ENCODE results near the gene FTCDNL1. TPM values are rescaled to one million over a fixed set of nuclear protein-coding genes. Genes with fewer than 3 reads are reported as not detected.

FTCDNL1 gene
- polyA plus RNA-seq, 3 donors = 2.4 to 7.3 (median 4.1) TPM

GRCh38 chr2:199762963-199763362 lies 88.0 kb downstream of the FTCDNL1 start:
- H3K9ac ChIP-seq (ENCODE audit: insufficient read depth, low read length, poor library complexity, severe bottlenecking) = no peak overlapping the region
- no peaks in the 10 kb centered on the region for H3K27me3 ChIP-seq (ENCODE audit: control insufficient read depth in 2 of 2, insufficient read depth in 2 of 2, low read length in 2 of 2)
- DNase-seq = no peak
- intact Hi-C loops (cut with micrococcal nuclease) = no loop called here
- no peak overlapping the region for H3K4me3 Mint-ChIP-seq
- no peak overlapping the region for H3K4me2 ChIP-seq (replicated peaks; ENCODE audit: extremely low read depth, low read length, poor library complexity, severe bottlenecking)
- WGBS (ENCODE audit: insufficient coverage) = 100% methylated on average over 2 of the region's 4 CpGs
- H3K9me3 Mint-ChIP-seq = no peaks in the 10 kb centered on the region
- H3K4me1 ChIP-seq (ENCODE audit: control insufficient read depth in 1 of 2, insufficient read depth in 2 of 2, low read length in 2 of 2) = no peaks in the 10 kb centered on the region
- H4K20me1 ChIP-seq (ENCODE audit: insufficient read depth, low read length) = no peaks in the 10 kb centered on the region
- H3K79me2 ChIP-seq (ENCODE audit: insufficient read depth, low read length) = no peaks in the 10 kb centered on the region
- H3K36me3 ChIP-seq (replicated peaks in 1 of 2; ENCODE audit: control insufficient read depth in 1 of 2, insufficient read depth in 2 of 2, low read length in 2 of 2) = no peaks in the 10 kb centered on the region
- no peaks in the 10 kb centered on the region for H3K9me3 ChIP-seq (replicated peaks in 1 of 2; ENCODE audit: control insufficient read depth in 1 of 2, insufficient read depth in 1 of 2, low read length in 2 of 2)
- no peaks in the 10 kb centered on the region for H3K36me3 Mint-ChIP-seq
- H3K4me1 Mint-ChIP-seq = peaks cover 6% of the 10 kb centered on the region
- no peak overlapping the region for H2AFZ ChIP-seq (ENCODE audit: insufficient read depth, low read depth, low read length, poor library complexity, severe bottlenecking)
- no peaks in the 10 kb centered on the region for H3K27me3 Mint-ChIP-seq (ENCODE audit: low read depth in 3 of 3)
- no peak overlapping the region for H3K27ac Mint-ChIP-seq
- TF ChIP-seq CTCF (IDR thresholded peaks at IDR 0.05) = no peak
- no peak overlapping the region for H3K4me3 ChIP-seq (replicated peaks in 1 of 3; ENCODE audit: low read depth in 2 of 3, low read length in 3 of 3)
- no peak overlapping the region for H3K27ac ChIP-seq (ENCODE audit: low read depth in 1 of 2, low read length in 2 of 2)

- no peaks in the 10 kb centered on the region for H3K79me2 ChIP-seq (ENCODE audit: insufficient read depth, low read length)
- H3K4me1 ChIP-seq (ENCODE audit: control insufficient read depth in 1 of 2, insufficient read depth in 2 of 2, low read length in 2 of 2) = peaks cover 3 to 8% of the 10 kb centered on the region in 2 donors
- H3K9ac ChIP-seq (ENCODE audit: insufficient read depth, low read length, poor library complexity, severe bottlenecking) = no peak overlapping the region
- DNase-seq = no peak
- H4K20me1 ChIP-seq (ENCODE audit: insufficient read depth, low read length) = no peaks in the 10 kb centered on the region
- no peak for TF ChIP-seq CTCF (IDR thresholded peaks at IDR 0.05)
- peaks cover 0 to 2% (median 0%) of the 10 kb centered on the region in 3 donors for H3K27me3 Mint-ChIP-seq (ENCODE audit: low read depth in 3 of 3)
- peaks cover 0 to 2% (median 0%) of the 10 kb centered on the region in 7 donors for H3K9me3 Mint-ChIP-seq
- no CpG with 5 or more reads among the region's 3 CpGs for WGBS (ENCODE audit: insufficient coverage)
- H3K4me1 Mint-ChIP-seq = peaks cover 9% of the 10 kb centered on the region
- H3K4me3 ChIP-seq (replicated peaks in 1 of 3; ENCODE audit: low read depth in 2 of 3, low read length in 3 of 3) = no peak overlapping the region
- H3K9me3 ChIP-seq (replicated peaks in 1 of 2; ENCODE audit: control insufficient read depth in 1 of 2, insufficient read depth in 1 of 2, low read length in 2 of 2) = no peaks in the 10 kb centered on the region
- H3K4me3 Mint-ChIP-seq = no peak overlapping the region
- H3K4me2 ChIP-seq (replicated peaks; ENCODE audit: extremely low read depth, low read length, poor library complexity, severe bottlenecking) = no peak overlapping the region
- no peaks in the 10 kb centered on the region for H3K36me3 Mint-ChIP-seq
- H3K27ac ChIP-seq (ENCODE audit: low read depth in 1 of 2, low read length in 2 of 2) = no peak overlapping the region
- no peak overlapping the region for H3K27ac Mint-ChIP-seq
- H2AFZ ChIP-seq (ENCODE audit: insufficient read depth, low read depth, low read length, poor library complexity, severe bottlenecking) = no peak overlapping the region
- no peaks in the 10 kb centered on the region for H3K27me3 ChIP-seq (ENCODE audit: control insufficient read depth in 2 of 2, insufficient read depth in 2 of 2, low read length in 2 of 2)
- no peaks in the 10 kb centered on the region for H3K36me3 ChIP-seq (replicated peaks in 1 of 2; ENCODE audit: control insufficient read depth in 1 of 2, insufficient read depth in 2 of 2, low read length in 2 of 2)
- intact Hi-C loops (cut with micrococcal nuclease) = no loop called here
Measured at GRCh38 chr2:199760574-199760973, 90.4 kb downstream of the FTCDNL1 start.

Data from CD14-positive monocyte (primary cell).